A549 (cell line): ENCODE measurements around the gene TBX20. TPM values are rescaled to one million over a fixed set of nuclear protein-coding genes. Genes with fewer than 3 reads are reported as not detected.
A peak's percentile ranks its signal among the peaks of the same experiment; 100 is the strongest.

Source experiments
- ATAC-seq, 2 experiments: fragments of 200-7000 bp in 1 of 2; fragments of >200 bp in 1 of 2; cut with Nextera tagmentation in 1 of 2; cut with Tn5 transposase in 1 of 2; 3 replicates each; pipeline versions ENCODE4 v1.8.0 to v1.9.1; 2018 to 2020; ENCODE audit warnings: mild to moderate bottlenecking in 1 of 2, moderate library complexity in 1 of 2
- CTCF ChIA-PET: fragments of 300-600 bp; sonication (Branson Sonifier 250); formaldehyde crosslinking; extraction: SDS; loops from one replicate; lab custom pipeline; 2021; ENCODE audit warnings: antibody characterized with exemption, inconsistent platforms; lab: Yijun Ruan, JAX
- POLR2A ChIA-PET: fragments of 350-600 bp; formaldehyde crosslinking; extraction: SDS; loops from one replicate; lab custom pipeline; 2021; ENCODE audit warnings: antibody characterized with exemption, inconsistent platforms; lab: Yijun Ruan, JAX
- DNase-seq, 2 experiments: peaks; one replicate each; pipeline versions ENCODE4 v3.0.0 to v3.0.0-alpha.2; 2011 to 2016; ENCODE audit warnings: low read depth in 1 of 2, low spot score in 1 of 2
- FAIRE-seq: peaks from 2 replicates; lab custom pipeline; 2011; peaks lifted over from hg19 to GRCh38; lab: Jason Lieb, UNC
- H3K27ac ChIP-seq, 2 experiments: fragments of >200 bp; sonication (Bioruptor Twin); formaldehyde crosslinking; 3 replicates each; pipeline ENCODE4 v1.5.1; 2016 to 2017
- H3K4me1 ChIP-seq: fragments of >200 bp; sonication (Bioruptor Twin); formaldehyde crosslinking; 3 replicates; pipeline ENCODE4 v1.6.1; 2016
- H3K4me2 ChIP-seq: fragments of >200 bp; sonication (Bioruptor Twin); formaldehyde crosslinking; 3 replicates; pipeline ENCODE4 v1.6.1; 2016
- H3K4me3 ChIP-seq: fragments of >200 bp; sonication (Bioruptor Twin); formaldehyde crosslinking; 3 replicates; pipeline ENCODE4 v1.5.1; 2016
- H3K9me3 ChIP-seq: fragments of >200 bp; sonication (Bioruptor Twin); formaldehyde crosslinking; 3 replicates; pipeline ENCODE4 v1.6.1; 2016
- BCL3 ChIP-seq: fragments of >200 bp; sonication (Bioruptor Twin); formaldehyde crosslinking; IDR thresholded peaks from 3 replicates; pipeline ENCODE4 v1.6.1; 2016
- CBX2 ChIP-seq: fragments of 200-600 bp; sonication (generic); IDR thresholded peaks from 2 replicates; pipeline ENCODE4 v1.6.1; 2016; ENCODE audit warnings: low read depth, mild to moderate bottlenecking, borderline replicate concordance
- FOXS1 ChIP-seq: fragments of 250-450 bp; sonication (Bioruptor Pico); IDR thresholded peaks from 2 replicates; pipeline ENCODE4 v1.5.0; 2020; ENCODE audit warnings: mild to moderate bottlenecking, moderate library complexity
- GATA3 ChIP-seq: IDR thresholded peaks from 2 replicates; pipeline ENCODE4 v1.6.1; 2012; ENCODE audit warnings: borderline replicate concordance
- HEYL ChIP-seq: fragments of 250-450 bp; sonication (Bioruptor Pico); IDR thresholded peaks from 2 replicates; pipeline ENCODE4 v1.8.0; 2021; ENCODE audit warnings: mild to moderate bottlenecking, moderate library complexity
- HOXA7 ChIP-seq: fragments of 250-450 bp; sonication (Bioruptor Pico); IDR thresholded peaks from 2 replicates; pipeline ENCODE4 v1.5.0; 2020; ENCODE audit warnings: mild to moderate bottlenecking, moderate library complexity
- HOXB13 ChIP-seq: fragments of 250-450 bp; sonication (Bioruptor Pico); IDR thresholded peaks from 2 replicates; pipeline ENCODE4 v1.5.0; 2020; ENCODE audit warnings: low read depth, mild to moderate bottlenecking, moderate library complexity
- HOXB5 ChIP-seq: fragments of 250-450 bp; sonication (Bioruptor Pico); IDR thresholded peaks from 2 replicates; pipeline ENCODE4 v1.5.0; 2020; ENCODE audit warnings: mild to moderate bottlenecking, moderate library complexity
- JUN ChIP-seq, 2 experiments: fragments of >200 bp; sonication (Bioruptor Twin); formaldehyde crosslinking; IDR thresholded peaks; 2 replicates in 1 of 2; 3 replicates in 1 of 2; pipeline ENCODE4 v1.6.1; 2016 to 2017
- KDM1A ChIP-seq: fragments of 200-600 bp; sonication (generic); IDR thresholded peaks from 2 replicates; pipeline ENCODE4 v1.6.1; 2016; ENCODE audit warnings: low read depth, mild to moderate bottlenecking
- KDM5A ChIP-seq: fragments of 200-600 bp; sonication (generic); IDR thresholded peaks from 2 replicates; pipeline ENCODE4 v1.6.1; 2016; ENCODE audit warnings: antibody characterized with exemption, mild to moderate bottlenecking
- MAX ChIP-seq: IDR thresholded peaks from 2 replicates; pipeline ENCODE4 v1.6.1; 2012
- NFE2L2 ChIP-seq: fragments of 150-350 bp; conservative IDR thresholded peaks from 2 replicates; pipeline ENCODE4 v1.6.1; 2014; ENCODE audit warnings: low read length
- NPAS2 ChIP-seq: fragments of 250-450 bp; sonication (Bioruptor Pico); IDR thresholded peaks from 2 replicates; pipeline ENCODE4 v1.8.0; 2022; ENCODE audit warnings: mild to moderate bottlenecking, moderate library complexity, borderline replicate concordance
- PHF8 ChIP-seq: fragments of 200-600 bp; sonication (generic); IDR thresholded peaks from 2 replicates; pipeline ENCODE4 v1.6.1; 2016; ENCODE audit warnings: low read depth, mild to moderate bottlenecking, antibody characterized with exemption, moderate library complexity, borderline replicate concordance
- POLR2A ChIP-seq: IDR thresholded peaks from 2 replicates; pipeline ENCODE4 v1.6.1; 2012; ENCODE audit warnings: mild to moderate bottlenecking, low read length
- RFX5 ChIP-seq: fragments of 450-650 bp; IDR thresholded peaks from 2 replicates; pipeline ENCODE4 v1.7.1; 2014; ENCODE audit warnings: antibody characterized with exemption, mild to moderate bottlenecking, moderate library complexity
- TP53 ChIP-seq: fragments of 250-450 bp; sonication (Bioruptor Pico); IDR thresholded peaks from 2 replicates; pipeline ENCODE4 v1.5.0; 2021; ENCODE audit warnings: mild to moderate bottlenecking, moderate library complexity
- ZSCAN20 ChIP-seq: fragments of 250-450 bp; sonication (Bioruptor Pico); IDR thresholded peaks from 2 replicates; pipeline ENCODE4 v1.8.0; 2022; ENCODE audit warnings: mild to moderate bottlenecking, moderate library complexity
- WGBS: methylation state at CpG from one replicate; pipeline ENCODE4 v1.1.6; 2017; ENCODE audit errors: missing lambda C conversion rate; 5-methylcytosine and 5-hydroxymethylcytosine counted together
- polyA minus RNA-seq: library from RNA; depleted of rRNA, polyadenylated mRNA; stranded (reverse); fragments of >200 nt; gene quantifications from 2 replicates; pipeline ENCODE4 v1.2.3, GENCODE V29; 2011; rRNA and poly(A)+ RNA removed
- polyA plus RNA-seq, 4 experiments: library from polyadenylated mRNA; depleted of rRNA in 3 of 4; stranded (reverse); fragments of >200 nt; fragmentation: RNase III in 1 of 4; extraction: RNeasy Plus Mini Kit Qiagen cat#74134 plus additional on column Dnase treatment in 1 of 4; gene quantifications; 2 replicates in 3 of 4; 3 replicates in 1 of 4; pipeline ENCODE4 v1.2.3, GENCODE V29; 2011 to 2017
- TF ChIP-seq, protein P1 (sequence below): IDR thresholded peaks from 2 replicates; pipeline ENCODE4 v1.6.1; 2012; ENCODE audit warnings: low read depth, borderline replicate concordance
- TF ChIP-seq, protein P2 (sequence below): fragments of 250-450 bp; sonication (Bioruptor Pico); IDR thresholded peaks from 2 replicates; pipeline ENCODE4 v1.5.0; 2021; ENCODE audit warnings: mild to moderate bottlenecking, moderate library complexity, borderline replicate concordance

TBX20 gene
- 1.6 and 2.3 TPM in 2 replicates for polyA plus RNA-seq (2011; rRNA removed)
- 0.62 and 0.91 TPM in 2 replicates for polyA plus RNA-seq (2012; cell fraction: cytosol; rRNA removed)
- polyA plus RNA-seq (2012; cell fraction: nucleus; rRNA removed): 0.90 and 1.5 TPM in 2 replicates
- 1.3 to 1.6 TPM (median 1.5 TPM) in 3 replicates for polyA plus RNA-seq (2017; fragmentation: RNase III; extraction: RNeasy Plus Mini Kit Qiagen cat#74134 plus additional on column Dnase treatment)
- polyA minus RNA-seq: 13.4 and 16.7 TPM in 2 replicates

DNA sequence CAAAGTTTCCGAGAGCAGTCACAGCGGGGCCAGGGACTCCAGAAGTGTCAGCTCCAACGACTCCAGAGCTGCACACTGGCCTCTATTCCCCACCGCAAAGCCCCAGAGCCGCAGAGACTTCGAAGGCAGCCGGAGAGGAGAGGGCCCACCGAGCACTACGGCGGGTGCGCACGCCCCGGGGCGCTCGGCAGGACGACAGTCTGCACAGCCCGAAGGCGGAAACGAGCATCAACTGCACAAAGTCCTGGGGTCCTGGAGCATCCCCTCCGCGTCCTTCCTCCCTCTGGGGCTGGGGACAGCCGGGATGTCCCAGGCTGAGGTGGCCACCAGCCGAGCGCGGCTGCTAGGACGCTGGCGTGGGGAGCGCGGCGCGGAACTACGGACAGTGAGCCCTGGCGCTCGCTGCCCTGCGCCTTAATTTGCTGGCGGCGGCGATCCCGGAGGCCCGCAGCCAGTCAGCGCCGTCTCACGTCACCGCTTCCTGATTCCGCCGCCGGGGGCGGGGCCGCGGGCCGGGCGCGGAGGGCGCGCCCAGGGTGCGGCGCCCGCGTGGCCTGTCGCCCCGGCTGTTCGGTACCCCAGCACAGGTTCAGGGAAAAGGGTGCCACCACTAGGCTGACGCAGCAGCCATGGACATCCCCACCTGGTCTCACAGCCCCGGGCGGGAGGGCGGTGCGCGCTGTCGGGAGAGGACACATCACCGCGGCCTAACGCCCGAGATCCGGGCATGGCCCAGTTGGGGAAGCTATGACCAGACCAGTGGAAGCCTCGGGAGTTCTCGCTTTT is at the start of gene TBX20:
TBX20 (minus strand) TSS at position 391 of the 786 bp plus-strand sequence. CDS start 480 bp downstream, outside the sequence.
- Histone ChIP-seq H3K27ac (peak within 1 kb of the TSS; percentile 68 to 86), H3K9me3 (0 out of 3 replicates have a peak, but pooled peaks cover 2% of the 10 kb centered on the region), H3K4me1 (peaks cover 14% of the 10 kb centered on the region; the same call in 2 of the 3 replicates), H3K4me2 (peak within 1 kb of the TSS; percentile 70), H3K4me3 (peak within 1 kb of the TSS; percentile 65)
- POLR2A ChIA-PET: no interaction called here
- ATAC-seq (peak; percentile 96), FAIRE-seq (no peak), DNase-seq (peak; percentile 79 to 80)
- TF ChIP-seq NPAS2 (CRISPR knock-in tag): no peak
- TF ChIP-seq, protein P1, sequence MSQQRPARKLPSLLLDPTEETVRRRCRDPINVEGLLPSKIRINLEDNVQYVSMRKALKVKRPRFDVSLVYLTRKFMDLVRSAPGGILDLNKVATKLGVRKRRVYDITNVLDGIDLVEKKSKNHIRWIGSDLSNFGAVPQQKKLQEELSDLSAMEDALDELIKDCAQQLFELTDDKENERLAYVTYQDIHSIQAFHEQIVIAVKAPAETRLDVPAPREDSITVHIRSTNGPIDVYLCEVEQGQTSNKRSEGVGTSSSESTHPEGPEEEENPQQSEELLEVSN: peak; percentile 73
- TF ChIP-seq KDM5A: no peak
- peak; percentile 48; the same call in 1 of the 2 replicates for TF ChIP-seq RFX5
- peak; percentile 49; the same call in 1 of the 2 replicates for TF ChIP-seq HOXB13 (CRISPR knock-in tag)
- TF ChIP-seq GATA3: no peak
- peak in 1 of 2 experiments; percentile 81; a peak in 3 of 5 replicates for TF ChIP-seq JUN (IDR thresholded peaks at IDR 0.05)
- no peak for TF ChIP-seq CBX2
- TF ChIP-seq HOXB5 (CRISPR knock-in tag): peak; percentile 84
- peak; percentile 93 for TF ChIP-seq POLR2A
- peak; percentile 57 for TF ChIP-seq PHF8
- TF ChIP-seq, protein P2, sequence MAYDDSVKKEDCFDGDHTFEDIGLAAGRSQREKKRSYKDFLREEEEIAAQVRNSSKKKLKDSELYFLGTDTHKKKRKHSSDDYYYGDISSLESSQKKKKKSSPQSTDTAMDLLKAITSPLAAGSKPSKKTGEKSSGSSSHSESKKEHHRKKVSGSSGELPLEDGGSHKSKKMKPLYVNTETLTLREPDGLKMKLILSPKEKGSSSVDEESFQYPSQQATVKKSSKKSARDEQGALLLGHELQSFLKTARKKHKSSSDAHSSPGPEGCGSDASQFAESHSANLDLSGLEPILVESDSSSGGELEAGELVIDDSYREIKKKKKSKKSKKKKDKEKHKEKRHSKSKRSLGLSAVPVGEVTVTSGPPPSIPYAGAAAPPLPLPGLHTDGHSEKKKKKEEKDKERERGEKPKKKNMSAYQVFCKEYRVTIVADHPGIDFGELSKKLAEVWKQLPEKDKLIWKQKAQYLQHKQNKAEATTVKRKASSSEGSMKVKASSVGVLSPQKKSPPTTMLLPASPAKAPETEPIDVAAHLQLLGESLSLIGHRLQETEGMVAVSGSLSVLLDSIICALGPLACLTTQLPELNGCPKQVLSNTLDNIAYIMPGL (CRISPR knock-in tag): no peak
- peak; percentile 52; the same call in 1 of the 3 replicates for TF ChIP-seq BCL3
- TF ChIP-seq MAX: peak; percentile 83
- TF ChIP-seq HEYL (CRISPR knock-in tag): no peak
- no peak for TF ChIP-seq KDM1A
- no peak for TF ChIP-seq NFE2L2
- TF ChIP-seq HOXA7 (CRISPR knock-in tag): no peak
- CTCF ChIA-PET: interaction anchor here (0.5 kb wide), 1 partner anchor 512 kb away, joined by 3 read pairs; no protein-coding TSS in a partner anchor
- WGBS: 21% methylated on average over 21 of the region's 76 CpGs

- no peak for FAIRE-seq
- 34% methylated on average over 6 of the region's 6 CpGs for WGBS
- H3K4me3 ChIP-seq: no peak overlapping the region
- POLR2A ChIA-PET: no interaction called here
- DNase-seq: no peak
- CTCF ChIA-PET: no interaction called here
- no peak for TF ChIP-seq TP53
- TF ChIP-seq FOXS1 (CRISPR knock-in tag): no peak
- TF ChIP-seq ZSCAN20 (CRISPR knock-in tag): no peak
- H3K4me1 ChIP-seq: no peaks in the 10 kb centered on the region
- H3K9me3 ChIP-seq: peaks cover 7% of the 10 kb centered on the region; the same call in 1 of the 3 replicates
- no peak for ATAC-seq
- no peak overlapping the region for H3K4me2 ChIP-seq
- no peak overlapping the region for H3K27ac ChIP-seq
Observed at GRCh38 chr7:35289376-35289775, 35.5 kb upstream of the TBX20 start.
